Memory B cell (primary cell): Measurements from ENCODE around the gene SHISAL2A.

Experiments used
- ATAC-seq: fragments of 150-1000 bp; cut with Tn5 transposase; 2 replicates; pipeline ENCODE4 v1.10.0; 2021; ENCODE audit warnings: low read depth, mild to moderate bottlenecking, moderate library complexity
- DNase-seq, 2 donors: peaks; one replicate each; pipeline ENCODE4 v3.0.0; 2022; ENCODE audit warnings: low spot score in 2 of 2
- H3K27ac Mint-ChIP-seq: one replicate; pipeline ENCODE4 v1.8.0; 2022; ENCODE audit warnings: mild to moderate bottlenecking, moderate library complexity, mixed read lengths
- H3K27me3 Mint-ChIP-seq: one replicate; pipeline ENCODE4 v1.8.0; 2022; ENCODE audit warnings: mixed read lengths
- H3K36me3 Mint-ChIP-seq: one replicate; pipeline ENCODE4 v1.8.0; 2022; ENCODE audit warnings: mild to moderate bottlenecking, mixed read lengths
- H3K4me1 Mint-ChIP-seq: one replicate; pipeline ENCODE4 v1.8.0; 2022; ENCODE audit warnings: mixed read lengths
- H3K4me3 Mint-ChIP-seq: one replicate; pipeline ENCODE4 v1.8.0; 2022; ENCODE audit warnings: mild to moderate bottlenecking, moderate library complexity, mixed read lengths
- H3K9me3 Mint-ChIP-seq: one replicate; pipeline ENCODE4 v1.8.0; 2022; ENCODE audit warnings: mixed read lengths

SHISAL2A gene

DNA sequence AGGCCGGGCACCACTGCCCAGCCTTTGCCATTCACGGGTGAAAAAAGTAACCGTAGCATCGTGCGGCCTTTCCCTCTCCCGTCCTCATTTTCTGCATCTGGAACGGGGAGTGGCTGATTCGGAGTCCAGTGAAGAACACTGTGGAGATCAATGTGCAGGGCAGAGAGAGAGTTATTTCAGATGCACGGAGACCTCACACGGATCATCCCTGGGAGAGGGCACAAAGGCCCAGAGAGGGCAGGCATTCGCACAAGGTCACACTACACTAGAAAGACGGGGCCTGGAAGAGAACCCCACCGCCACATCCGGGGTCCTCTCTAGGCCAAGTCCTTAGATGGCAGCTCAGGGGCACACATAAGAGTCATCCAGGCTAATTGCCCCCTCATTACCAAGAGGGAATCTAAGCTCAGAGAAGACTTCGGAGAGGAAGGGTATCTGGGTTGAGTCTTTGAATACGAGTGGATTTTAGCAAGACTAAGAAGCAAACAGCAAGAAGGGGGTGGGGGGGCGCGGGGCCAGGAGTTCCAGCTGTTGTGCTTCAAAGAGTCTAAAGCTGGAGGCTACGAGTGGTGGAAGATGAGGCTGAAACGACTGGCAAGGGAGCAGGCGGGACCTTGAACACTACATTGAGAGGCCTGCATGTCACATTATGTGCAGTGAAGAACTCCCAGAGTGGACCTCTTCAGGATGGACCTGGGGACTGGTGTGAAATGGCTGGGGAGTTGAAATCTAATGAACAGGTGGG is 29.9 kb upstream of the SHISAL2A start:
- Mint-ChIP-seq H3K4me3 (peak overlapping the region; percentile 90), H3K36me3 (peaks cover 14% of the 10 kb centered on the region), H3K9me3 (no peaks in the 10 kb centered on the region), H3K27me3 (no peaks in the 10 kb centered on the region), H3K4me1 (peaks cover 44% of the 10 kb centered on the region), H3K27ac (peak overlapping the region; percentile 84)
- peak; percentile 16 for ATAC-seq
- DNase-seq = peak in 1 of 2 donors; percentile 16

DNA sequence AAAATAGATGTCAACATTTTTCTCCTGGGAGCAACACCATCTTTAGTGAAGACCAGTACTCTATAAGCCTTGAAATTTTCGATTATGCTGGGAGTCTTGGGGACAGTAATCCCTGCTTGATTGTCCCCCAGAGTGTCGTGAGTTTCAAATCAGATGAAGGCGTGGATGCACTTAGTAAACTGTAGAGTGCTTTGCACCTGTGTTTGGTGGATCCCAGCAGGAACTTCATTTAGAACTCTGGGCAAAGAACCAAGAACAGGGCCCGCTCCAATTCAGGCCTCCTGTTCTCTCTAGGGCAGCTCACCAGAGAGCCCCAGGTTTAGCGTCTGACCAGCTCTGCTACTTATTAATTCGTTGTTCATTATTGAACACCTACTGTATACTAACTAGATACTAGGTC is 29.3 kb upstream of the SHISAL2A start:
- Mint-ChIP-seq H3K27ac (peak overlapping the region; percentile 84), H3K4me3 (peak overlapping the region; percentile 90), H3K36me3 (peaks cover 17% of the 10 kb centered on the region), H3K27me3 (no peaks in the 10 kb centered on the region), H3K9me3 (no peaks in the 10 kb centered on the region), H3K4me1 (peaks cover 44% of the 10 kb centered on the region)
- DNase-seq (no peak), ATAC-seq (peak; percentile 2)

DNA sequence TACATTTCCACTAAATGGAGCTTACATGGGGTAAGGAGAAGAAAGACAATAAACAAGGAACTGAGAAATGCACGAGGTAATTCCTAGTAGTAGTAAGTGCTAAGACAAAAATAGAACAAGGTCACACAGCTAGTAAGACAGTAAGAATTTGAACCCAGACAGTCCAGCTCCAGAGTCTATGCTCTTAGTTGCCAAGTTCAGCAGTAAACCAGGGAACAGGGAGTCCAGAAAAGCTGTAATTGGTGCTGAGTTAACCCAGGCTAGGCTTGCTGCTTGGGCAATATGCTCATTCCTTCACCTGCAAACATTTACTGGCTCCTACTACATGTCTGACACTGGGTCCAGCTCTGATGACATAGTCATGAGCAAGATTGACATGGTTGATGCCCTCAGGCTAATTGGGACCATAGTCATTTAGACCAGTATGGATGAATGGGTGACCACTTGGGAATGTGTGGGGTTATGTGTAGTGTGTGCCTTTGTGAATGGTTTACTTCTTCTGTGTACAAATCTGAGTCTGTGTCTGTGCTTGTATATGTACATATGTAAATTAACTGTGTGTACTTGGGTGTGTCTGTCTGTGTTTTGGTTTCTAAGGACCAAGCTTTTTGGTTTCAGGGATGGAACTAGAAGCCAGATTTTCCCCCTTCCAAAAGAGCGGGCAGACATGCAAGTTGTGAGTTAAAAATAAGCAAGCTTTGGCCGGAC is 28.8 kb upstream of the SHISAL2A start:
- Mint-ChIP-seq H3K36me3 (peaks cover 17% of the 10 kb centered on the region), H3K4me1 (peaks cover 44% of the 10 kb centered on the region), H3K9me3 (no peaks in the 10 kb centered on the region), H3K27me3 (no peaks in the 10 kb centered on the region), H3K27ac (peak overlapping the region; percentile 84), H3K4me3 (peak overlapping the region; percentile 90)
- no peak for DNase-seq
- peak; percentile 34 for ATAC-seq

DNA sequence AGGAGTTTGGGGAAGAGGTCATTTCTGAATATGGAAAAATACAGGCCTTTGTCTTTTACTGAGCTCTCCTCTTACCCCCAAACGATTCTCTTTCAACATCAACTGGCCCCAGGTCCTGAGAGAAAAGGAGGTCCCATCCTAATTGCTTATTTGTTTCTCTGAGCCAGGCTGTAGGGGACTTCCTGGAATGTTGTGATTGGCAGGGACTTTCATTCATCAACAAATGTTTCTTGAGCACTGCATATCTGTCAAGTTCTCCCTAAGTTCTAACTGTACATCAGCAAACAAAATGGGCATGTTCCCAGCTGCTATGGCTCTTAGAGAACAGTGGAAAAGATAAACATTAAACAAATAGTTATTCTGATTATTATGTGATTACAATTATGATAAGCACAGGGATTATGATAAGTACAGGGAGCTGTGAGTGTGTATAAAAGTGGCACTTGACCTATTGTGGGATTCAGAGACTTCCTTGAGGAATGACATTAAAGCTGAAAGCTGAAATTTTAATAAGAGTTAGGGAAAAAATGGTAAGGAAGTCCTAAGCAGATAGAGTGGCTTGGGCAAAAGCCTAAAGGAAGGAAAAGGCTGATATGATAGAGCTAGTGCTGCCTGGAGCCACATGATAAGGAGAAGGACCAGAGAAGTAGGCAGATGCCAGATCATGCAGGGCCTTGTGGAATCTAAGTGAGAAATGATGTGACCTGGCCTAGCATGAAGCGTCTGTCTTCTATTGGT is 19.2 kb upstream of the SHISAL2A start:
- Mint-ChIP-seq H3K4me1 (peaks cover 21% of the 10 kb centered on the region), H3K27ac (peak overlapping the region; percentile 58), H3K27me3 (no peaks in the 10 kb centered on the region), H3K9me3 (no peaks in the 10 kb centered on the region), H3K36me3 (peaks cover 16% of the 10 kb centered on the region), H3K4me3 (no peak overlapping the region)
- DNase-seq = no peak
- no peak for ATAC-seq

DNA sequence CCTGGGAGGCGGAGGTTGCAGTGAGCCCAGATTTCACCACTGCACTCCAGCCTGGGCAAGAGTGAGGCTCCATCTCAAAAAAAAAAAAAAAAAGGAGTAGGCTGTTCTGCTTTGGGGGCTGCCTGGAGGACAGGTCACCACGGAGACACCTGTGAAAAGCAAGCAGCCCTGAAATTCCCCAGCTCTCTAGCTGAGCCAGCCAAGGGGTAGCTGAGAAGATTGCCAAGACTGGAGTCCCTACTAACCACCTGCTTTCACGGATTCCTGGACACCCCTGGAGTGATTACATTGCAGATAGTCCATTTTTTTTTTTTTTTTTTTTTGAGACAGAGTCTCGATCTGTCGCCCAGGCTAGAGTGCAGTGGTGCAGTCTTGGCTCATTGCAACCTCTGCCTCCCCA is 18.3 kb upstream of the SHISAL2A start:
- Mint-ChIP-seq H3K4me3 (no peak overlapping the region), H3K27ac (no peak overlapping the region)

DNA sequence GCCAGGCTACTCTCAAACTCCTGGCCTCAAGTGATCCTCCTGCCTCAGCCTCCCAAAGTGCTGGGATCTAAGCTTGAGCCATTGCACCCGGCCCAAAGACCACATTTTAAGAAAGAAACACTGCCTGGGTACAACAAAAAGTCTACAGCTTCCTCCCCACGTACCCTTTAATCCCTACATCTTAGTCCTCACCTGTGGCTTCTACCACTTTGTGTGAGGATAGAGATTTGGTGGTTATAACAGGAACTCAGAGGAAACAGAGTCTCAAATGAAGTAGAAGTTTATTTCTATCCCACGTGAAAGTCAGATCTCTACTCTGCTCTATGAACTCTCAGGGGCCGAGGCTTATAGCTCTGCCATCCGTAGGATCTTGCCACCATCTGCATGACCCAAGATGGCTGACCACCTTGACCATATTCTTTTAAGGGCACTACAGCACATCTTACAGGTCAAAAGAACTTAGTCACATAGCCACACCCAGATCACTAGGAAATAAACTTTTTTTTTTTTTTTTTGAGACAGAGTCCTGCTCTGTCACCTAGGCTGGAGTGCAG is 17.4 kb upstream of the SHISAL2A start:
- Mint-ChIP-seq H3K27me3 (no peaks in the 10 kb centered on the region), H3K36me3 (peaks cover 17% of the 10 kb centered on the region), H3K27ac (peak overlapping the region; percentile 15), H3K9me3 (no peaks in the 10 kb centered on the region), H3K4me3 (no peak overlapping the region), H3K4me1 (peaks cover 22% of the 10 kb centered on the region)
- ATAC-seq (no peak), DNase-seq (no peak)

More for the DNA sequence above, 18.3 kb upstream of the SHISAL2A start:
- Mint-ChIP-seq H3K4me1 (peaks cover 21% of the 10 kb centered on the region), H3K36me3 (peaks cover 16% of the 10 kb centered on the region), H3K9me3 (no peaks in the 10 kb centered on the region), H3K27me3 (no peaks in the 10 kb centered on the region)
- no peak for ATAC-seq
- DNase-seq = no peak

DNA sequence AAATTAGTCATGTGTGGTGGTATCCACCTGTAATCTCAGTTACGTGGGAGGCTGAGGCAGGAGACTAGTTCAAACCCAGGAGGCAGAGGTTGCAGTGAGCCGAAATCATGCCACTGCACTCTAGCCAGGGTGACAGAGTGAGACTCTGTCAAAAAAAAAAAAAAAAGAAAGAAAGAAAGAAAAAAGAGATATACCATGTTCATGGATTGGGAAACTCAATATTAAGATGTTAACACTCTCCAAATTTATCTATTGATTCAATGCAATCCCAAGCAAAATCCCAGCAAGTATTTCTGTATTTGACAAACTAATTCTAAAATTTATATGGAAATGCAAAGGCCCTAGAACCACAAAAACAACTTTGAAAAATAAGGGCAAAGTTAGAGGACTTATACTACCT is 11.0 kb upstream of the SHISAL2A start:
- H3K4me1 Mint-ChIP-seq = peaks cover 16% of the 10 kb centered on the region

DNA sequence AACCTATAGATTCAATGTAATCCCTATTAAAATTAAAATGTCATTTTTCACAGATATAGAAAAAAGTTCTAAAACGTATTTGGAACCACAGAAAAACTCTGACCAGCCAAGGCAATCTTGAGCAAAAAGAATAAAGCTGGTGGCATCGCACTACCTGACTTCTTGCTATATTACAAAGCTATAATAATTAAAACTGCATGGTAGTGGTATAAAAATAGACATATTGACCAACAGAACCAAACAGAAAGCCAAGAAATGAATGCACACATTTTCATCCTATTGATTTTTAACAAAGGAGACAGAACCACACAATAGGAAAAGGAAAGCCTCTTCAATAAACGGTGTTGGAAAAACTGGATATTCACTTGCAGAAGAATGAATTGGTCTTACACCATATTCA is 9.2 kb upstream of the SHISAL2A start:
- Mint-ChIP-seq H3K27ac (no peak overlapping the region), H3K27me3 (no peaks in the 10 kb centered on the region), H3K4me3 (no peak overlapping the region), H3K9me3 (no peaks in the 10 kb centered on the region), H3K36me3 (peaks cover 13% of the 10 kb centered on the region), H3K4me1 (peaks cover 20% of the 10 kb centered on the region)
- ATAC-seq (no peak), DNase-seq (no peak)

More for the DNA sequence above, 11.0 kb upstream of the SHISAL2A start:
- DNase-seq (no peak), ATAC-seq (no peak)
- no peak overlapping the region for H3K4me3 Mint-ChIP-seq
- peaks cover 18% of the 10 kb centered on the region for H3K36me3 Mint-ChIP-seq
- H3K27me3 Mint-ChIP-seq = no peaks in the 10 kb centered on the region
- H3K9me3 Mint-ChIP-seq = no peaks in the 10 kb centered on the region
- no peak overlapping the region for H3K27ac Mint-ChIP-seq

DNA sequence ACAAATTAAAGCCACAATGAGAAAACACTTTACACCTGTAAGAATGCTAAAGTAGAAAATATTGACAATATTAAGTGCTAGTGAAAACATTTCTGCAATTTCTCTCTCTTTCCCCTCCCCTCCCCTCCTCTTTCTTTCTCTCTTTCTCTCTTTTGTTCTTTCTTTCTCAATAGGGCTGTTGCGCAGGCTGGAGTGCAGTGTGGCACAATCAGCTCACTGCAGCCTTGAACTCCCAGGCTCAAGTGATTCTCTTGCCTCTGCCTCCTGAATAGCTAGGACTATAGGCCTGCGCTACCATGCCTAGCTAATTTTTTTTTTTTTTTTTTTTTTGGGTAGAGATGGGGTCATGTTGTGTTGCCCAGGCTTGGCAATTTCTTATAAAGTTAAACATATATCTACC is 5.9 kb upstream of the SHISAL2A start:
- H3K4me1 Mint-ChIP-seq = peaks cover 28% of the 10 kb centered on the region
- no peaks in the 10 kb centered on the region for H3K27me3 Mint-ChIP-seq

DNA sequence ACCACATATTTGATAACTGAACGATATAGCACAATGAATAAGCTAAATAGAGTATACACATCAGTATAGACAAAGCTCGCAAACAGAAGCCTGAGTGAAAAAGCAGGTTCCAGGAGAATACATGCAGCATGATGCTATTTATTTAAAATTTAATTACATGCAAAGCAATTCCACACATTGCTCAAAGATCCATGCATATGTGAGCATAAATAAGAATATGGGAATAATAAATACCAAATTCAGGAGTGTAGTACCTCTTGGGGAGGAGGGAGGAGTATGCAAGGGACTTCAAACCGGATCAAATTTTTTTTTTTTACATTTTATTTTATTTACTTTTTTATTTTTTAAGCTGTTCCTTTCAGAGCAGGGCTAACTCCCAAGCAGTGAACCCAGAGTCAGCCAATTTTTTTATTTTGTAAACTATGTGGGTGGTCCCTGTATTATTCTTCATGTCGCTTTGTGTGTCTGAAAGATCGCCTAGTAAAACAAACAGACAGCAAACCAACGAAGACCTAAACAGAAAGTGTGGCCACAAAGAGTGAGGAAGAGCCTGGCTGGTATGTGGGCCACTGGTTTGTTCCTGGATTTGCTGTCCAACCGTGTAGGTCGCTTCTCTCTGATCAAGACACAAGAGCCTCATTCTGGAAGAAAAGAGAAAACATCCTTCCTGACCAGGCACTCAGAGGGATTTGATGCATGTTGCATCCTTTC is 4.2 kb upstream of the SHISAL2A start:
- Mint-ChIP-seq H3K4me1 (peaks cover 35% of the 10 kb centered on the region), H3K27me3 (no peaks in the 10 kb centered on the region), H3K27ac (peak overlapping the region; percentile 49), H3K36me3 (peaks cover 6% of the 10 kb centered on the region), H3K4me3 (no peak overlapping the region), H3K9me3 (no peaks in the 10 kb centered on the region)
- ATAC-seq (no peak), DNase-seq (no peak)

More for the DNA sequence above, 5.9 kb upstream of the SHISAL2A start:
- DNase-seq = no peak
- H3K36me3 Mint-ChIP-seq = peaks cover 7% of the 10 kb centered on the region
- H3K27ac Mint-ChIP-seq = peak overlapping the region; percentile 5
- ATAC-seq = no peak
- no peak overlapping the region for H3K4me3 Mint-ChIP-seq
- H3K9me3 Mint-ChIP-seq = no peaks in the 10 kb centered on the region

DNA sequence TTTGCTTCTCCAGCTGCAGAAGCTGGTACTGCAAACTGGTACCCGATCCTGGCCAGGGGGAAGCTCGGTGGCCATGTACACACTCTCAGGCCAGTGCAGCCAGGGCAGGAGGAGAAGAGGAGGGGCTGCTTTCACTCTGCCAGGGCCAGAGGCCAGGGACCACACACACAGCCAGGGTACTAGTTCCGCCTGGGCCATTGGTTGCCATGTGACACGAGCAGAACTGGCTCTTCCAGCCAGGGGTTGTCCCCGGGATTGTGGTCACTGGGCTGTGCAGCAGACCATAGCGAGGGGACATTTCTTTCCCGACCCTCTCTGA is 3.7 kb upstream of the SHISAL2A start:
- H3K27ac Mint-ChIP-seq = peak overlapping the region; percentile 49
- H3K27me3 Mint-ChIP-seq = no peaks in the 10 kb centered on the region
- DNase-seq (no peak), ATAC-seq (no peak)
- no peaks in the 10 kb centered on the region for H3K9me3 Mint-ChIP-seq
- peaks cover 4% of the 10 kb centered on the region for H3K36me3 Mint-ChIP-seq
- H3K4me1 Mint-ChIP-seq = peaks cover 40% of the 10 kb centered on the region
- H3K4me3 Mint-ChIP-seq = no peak overlapping the region

DNA sequence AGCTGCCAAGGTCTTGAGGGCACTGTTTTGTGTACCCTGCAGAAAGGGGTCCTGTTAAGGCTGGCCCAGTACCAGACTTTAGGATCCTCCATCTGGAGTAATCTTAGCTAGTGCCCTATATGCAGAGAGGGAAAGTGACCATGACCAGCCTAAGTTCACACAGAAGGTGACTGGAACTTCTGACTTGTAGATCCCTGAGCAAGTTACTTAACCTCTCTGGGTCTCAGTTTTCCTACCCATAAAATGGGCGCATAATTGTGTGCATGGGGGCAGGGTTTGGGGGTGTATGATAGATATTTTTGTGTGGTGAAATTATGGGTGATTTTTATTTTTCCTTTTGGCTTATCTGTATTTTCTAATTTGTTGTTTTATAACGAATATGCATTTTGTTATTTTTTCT is 3.3 kb upstream of the SHISAL2A start:
- H3K4me3 Mint-ChIP-seq = no peak overlapping the region
- peaks cover 42% of the 10 kb centered on the region for H3K4me1 Mint-ChIP-seq
- H3K9me3 Mint-ChIP-seq = no peaks in the 10 kb centered on the region
- ATAC-seq (no peak), DNase-seq (no peak)
- no peak overlapping the region for H3K27ac Mint-ChIP-seq
- H3K36me3 Mint-ChIP-seq = peaks cover 4% of the 10 kb centered on the region
- no peaks in the 10 kb centered on the region for H3K27me3 Mint-ChIP-seq

DNA sequence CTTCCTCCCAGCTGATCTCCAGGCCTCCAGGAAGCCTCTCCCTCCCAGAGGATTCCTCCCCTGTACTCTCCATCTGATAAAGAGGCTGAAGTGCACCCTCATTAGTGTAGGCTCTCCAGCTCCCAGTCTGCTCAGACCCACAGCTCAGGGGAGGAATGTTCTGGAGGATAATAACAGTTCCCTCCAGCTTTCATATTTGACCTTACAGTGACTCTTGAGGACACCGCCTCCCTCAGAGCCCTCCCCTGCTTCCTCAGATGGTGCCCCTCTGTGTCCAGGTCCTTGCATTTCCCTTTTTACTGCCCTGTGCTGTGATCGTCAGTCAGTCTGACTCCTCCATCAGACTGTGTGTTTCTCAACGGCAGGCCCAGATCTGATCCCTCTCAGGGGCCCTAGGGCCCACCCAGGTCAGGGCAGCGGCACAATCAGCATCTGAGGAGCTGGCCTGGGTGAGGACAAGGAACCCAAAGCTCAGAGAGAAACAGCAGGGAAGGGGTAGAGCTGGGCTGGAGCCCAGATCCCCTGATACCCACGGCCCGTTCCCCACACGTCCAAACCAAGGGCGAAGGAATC is 1.1 kb upstream of the SHISAL2A start:
- peaks cover 50% of the 10 kb centered on the region for H3K4me1 Mint-ChIP-seq
- peak; percentile 7 for ATAC-seq
- no peak for DNase-seq
- peaks cover 6% of the 10 kb centered on the region for H3K36me3 Mint-ChIP-seq
- H3K27me3 Mint-ChIP-seq = no peaks in the 10 kb centered on the region
- peak overlapping the region; percentile 98 for H3K27ac Mint-ChIP-seq
- peak overlapping the region; percentile 86 for H3K4me3 Mint-ChIP-seq
- H3K9me3 Mint-ChIP-seq = no peaks in the 10 kb centered on the region
